ENCODE measurements around the gene FBXO7. TPM values are rescaled to one million over a fixed set of nuclear protein-coding genes. Genes with fewer than 3 reads are reported as not detected.

The FBXO7 gene
- total RNA-seq, 1 experiment from 2014 or later: 47.8 TPM

GRCh38 chr22:32536352-32536751, 61.7 kb downstream of the FBXO7 start:
- Histone ChIP-seq H2BK120ac (ENCODE audit: low read depth, low read length, poor library complexity, severe bottlenecking) (no peak overlapping the region), H3K56ac (ENCODE audit: insufficient read length, low read depth, low read length) (no peak overlapping the region)

More at GRCh38 chr22:32536352-32536751, 61.7 kb downstream of the FBXO7 start:
- no peaks in the 10 kb centered on the region for H3K79me1 ChIP-seq (ENCODE audit: insufficient read depth, low read depth, low read length, poor library complexity, severe bottlenecking)
- Mint-ChIP-seq H3K4me3 (no peak overlapping the region), H3K4me1 (peaks cover 5 to 7% of the 10 kb centered on the region in 2 experiments; a peak in 3 of 4 replicates), H3K36me3 (ENCODE audit: insufficient read depth in 1 of 3, low read depth in 3 of 3) (peaks cover 0 to 22% (median 15%) of the 10 kb centered on the region in 3 experiments; a peak in 5 of 7 replicates), H3K9me3 (peaks cover 0 to 2% of the 10 kb centered on the region in 2 experiments; a peak in 2 of 5 replicates), H3K27ac (peak overlapping the region in 1 of 3 experiments; percentile 34; a peak in 1 of 7 replicates), H3K27me3 (ENCODE audit: low read depth) (no peaks in the 10 kb centered on the region; the same call in 1 of the 2 replicates)
- H3K4ac ChIP-seq (ENCODE audit: low read depth, low read length): no peak overlapping the region
- no peak overlapping the region for H3K4me2 ChIP-seq (ENCODE audit: insufficient read depth, insufficient read length, low read length)
- no CpG with 5 or more reads among the region's 2 CpGs for WGBS (ENCODE audit: extremely low coverage, insufficient read length, low lambda C conversion rate)
- no peak overlapping the region for H4K8ac ChIP-seq (replicated peaks; ENCODE audit: insufficient read length, low read depth, low read length)
- H3K79me2 ChIP-seq (ENCODE audit: insufficient read depth, low read length): no peaks in the 10 kb centered on the region
- H2AK5ac ChIP-seq (ENCODE audit: insufficient read length, low read length): no peak overlapping the region
- H2BK5ac ChIP-seq (ENCODE audit: insufficient read length, low read length): no peak overlapping the region
- no peaks in the 10 kb centered on the region for H3K4me1 ChIP-seq (ENCODE audit: insufficient read depth, low read length)
- no peaks in the 10 kb centered on the region for H4K20me1 ChIP-seq (ENCODE audit: control insufficient read depth, insufficient read depth, insufficient read length)
- H2BK15ac ChIP-seq (ENCODE audit: low read depth, low read length): no peak overlapping the region
- no peak overlapping the region for H4K91ac ChIP-seq (ENCODE audit: insufficient read length, low read depth, low read length)
- TF ChIP-seq, protein P1, sequence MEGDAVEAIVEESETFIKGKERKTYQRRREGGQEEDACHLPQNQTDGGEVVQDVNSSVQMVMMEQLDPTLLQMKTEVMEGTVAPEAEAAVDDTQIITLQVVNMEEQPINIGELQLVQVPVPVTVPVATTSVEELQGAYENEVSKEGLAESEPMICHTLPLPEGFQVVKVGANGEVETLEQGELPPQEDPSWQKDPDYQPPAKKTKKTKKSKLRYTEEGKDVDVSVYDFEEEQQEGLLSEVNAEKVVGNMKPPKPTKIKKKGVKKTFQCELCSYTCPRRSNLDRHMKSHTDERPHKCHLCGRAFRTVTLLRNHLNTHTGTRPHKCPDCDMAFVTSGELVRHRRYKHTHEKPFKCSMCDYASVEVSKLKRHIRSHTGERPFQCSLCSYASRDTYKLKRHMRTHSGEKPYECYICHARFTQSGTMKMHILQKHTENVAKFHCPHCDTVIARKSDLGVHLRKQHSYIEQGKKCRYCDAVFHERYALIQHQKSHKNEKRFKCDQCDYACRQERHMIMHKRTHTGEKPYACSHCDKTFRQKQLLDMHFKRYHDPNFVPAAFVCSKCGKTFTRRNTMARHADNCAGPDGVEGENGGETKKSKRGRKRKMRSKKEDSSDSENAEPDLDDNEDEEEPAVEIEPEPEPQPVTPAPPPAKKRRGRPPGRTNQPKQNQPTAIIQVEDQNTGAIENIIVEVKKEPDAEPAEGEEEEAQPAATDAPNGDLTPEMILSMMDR (conservative IDR thresholded peaks at IDR 0.05): no peak
- no peaks in the 10 kb centered on the region; the same call in 1 of the 2 replicates for H3K27me3 ChIP-seq (ENCODE audit: insufficient read depth, low read length)
- H3T11ph ChIP-seq (ENCODE audit: low read length): no peak overlapping the region
- H3K14ac ChIP-seq (ENCODE audit: insufficient read depth, low read length): no peak overlapping the region
- H3K18ac ChIP-seq (ENCODE audit: insufficient read length, low read depth, low read length): no peak overlapping the region
- no peak overlapping the region for H4K5ac ChIP-seq (ENCODE audit: insufficient read length, low read depth, low read length)
- DNase-seq: no peak
- H3K9me3 ChIP-seq (ENCODE audit: control insufficient read depth, low read depth, low read length): no peaks in the 10 kb centered on the region
- no peak overlapping the region for H2BK12ac ChIP-seq (ENCODE audit: insufficient read length, low read depth, low read length)
- H3K9ac ChIP-seq (ENCODE audit: extremely low read depth, insufficient read length, low read length): no peak overlapping the region
- no peak overlapping the region for H3K23ac ChIP-seq (ENCODE audit: insufficient read length, low read depth, low read length)
- no peak overlapping the region for H2AFZ ChIP-seq (ENCODE audit: low read length)
- peaks cover 3% of the 10 kb centered on the region for H3K23me2 ChIP-seq (ENCODE audit: insufficient read length, low read depth, low read length, poor library complexity, severe bottlenecking)
- no peak overlapping the region for H2BK20ac ChIP-seq (ENCODE audit: low read depth, low read length, poor library complexity, severe bottlenecking)
- no peak overlapping the region for H3K27ac ChIP-seq (ENCODE audit: insufficient read length, low read depth, low read length)

All from H9 (cell line).